A549 (cell line): ENCODE measurements around the gene PIEZO2.

Experiments
- CBX8 ChIP-seq: fragments of 200-600 bp; sonication (generic); IDR thresholded peaks from 2 replicates; pipeline ENCODE4 v1.6.1; 2016
- CHD2 ChIP-seq: fragments of 150-350 bp; IDR thresholded peaks from 2 replicates; pipeline ENCODE4 v1.6.1; 2014; ENCODE audit warnings: low read length; ENCODE audit not compliant: partially characterized antibody
- EHF ChIP-seq: fragments of 250-450 bp; sonication (Bioruptor Pico); IDR thresholded peaks from 2 replicates; pipeline ENCODE4 v1.5.0; 2020; ENCODE audit warnings: mild to moderate bottlenecking
- EP300 ChIP-seq, 2 experiments: fragments of >200 bp; sonication (Bioruptor Twin); formaldehyde crosslinking; IDR thresholded peaks; 2 replicates in 1 of 2; 3 replicates in 1 of 2; pipeline ENCODE4 v1.6.1; 2016 to 2017
- JUNB ChIP-seq: fragments of >200 bp; sonication (Bioruptor Twin); formaldehyde crosslinking; IDR thresholded peaks from 2 replicates; pipeline ENCODE4 v1.6.1; 2016
- MYC ChIP-seq: IDR thresholded peaks from 2 replicates; pipeline ENCODE4 v1.6.1; 2012; ENCODE audit warnings: mild to moderate bottlenecking, inconsistent platforms, low read length, improper control_type of control experiment, borderline replicate concordance
- NFE2L2 ChIP-seq: fragments of 150-350 bp; conservative IDR thresholded peaks from 2 replicates; pipeline ENCODE4 v1.6.1; 2014; ENCODE audit warnings: low read length
- POLR2A ChIP-seq: IDR thresholded peaks from 2 replicates; pipeline ENCODE4 v1.6.1; 2012; ENCODE audit warnings: mild to moderate bottlenecking, low read length
- POLR2AphosphoS2 ChIP-seq: conservative IDR thresholded peaks from 2 replicates; pipeline ENCODE4 v1.6.1; 2012; ENCODE audit warnings: low read length, improper control_type of control experiment, inconsistent platforms
- TF ChIP-seq, protein P1 (sequence below): fragments of >200 bp; sonication (Bioruptor Twin); formaldehyde crosslinking; IDR thresholded peaks from 3 replicates; pipeline ENCODE4 v1.5.1; 2016
- TF ChIP-seq, protein P2 (sequence below): fragments of >200 bp; sonication (Bioruptor Twin); formaldehyde crosslinking; IDR thresholded peaks from 2 replicates; pipeline ENCODE4 v1.6.1; 2016
- TF ChIP-seq, protein P3 (sequence below): IDR thresholded peaks from 2 replicates; pipeline ENCODE4 v1.6.1; 2012; ENCODE audit warnings: low read depth, borderline replicate concordance
- TF ChIP-seq, protein P4 (sequence below): fragments of 200-600 bp; sonication (generic); IDR thresholded peaks from 2 replicates; pipeline ENCODE4 v1.6.1; 2016; ENCODE audit warnings: antibody characterized with exemption, mild to moderate bottlenecking, moderate library complexity

DNA sequence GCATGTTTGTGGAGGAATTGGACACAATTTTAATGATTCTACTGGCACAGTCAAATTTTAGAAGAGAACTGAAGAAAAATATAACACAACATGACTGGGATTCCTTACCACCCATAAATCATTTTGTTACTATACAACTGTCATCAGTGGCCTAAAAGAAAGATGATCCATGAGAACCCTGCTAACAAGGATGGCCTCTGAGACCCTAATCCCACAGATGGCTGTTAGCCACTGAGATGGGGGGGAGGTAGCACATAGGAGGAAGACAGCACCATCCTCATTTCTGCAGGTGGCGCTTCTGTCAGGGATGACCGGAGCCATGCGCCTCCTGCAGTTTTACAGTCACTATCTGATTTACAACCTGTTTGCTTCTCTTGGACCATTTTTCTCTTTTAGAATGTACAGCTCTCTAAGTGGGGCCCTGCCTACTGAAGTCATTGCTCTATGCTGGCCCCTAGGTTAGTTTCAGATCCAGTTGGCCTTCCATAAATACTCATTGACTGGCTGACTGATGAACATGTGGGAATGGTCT lies 343.7 kb downstream of the PIEZO2 start:
- no peak for TF ChIP-seq MYC
- TF ChIP-seq, protein P1, sequence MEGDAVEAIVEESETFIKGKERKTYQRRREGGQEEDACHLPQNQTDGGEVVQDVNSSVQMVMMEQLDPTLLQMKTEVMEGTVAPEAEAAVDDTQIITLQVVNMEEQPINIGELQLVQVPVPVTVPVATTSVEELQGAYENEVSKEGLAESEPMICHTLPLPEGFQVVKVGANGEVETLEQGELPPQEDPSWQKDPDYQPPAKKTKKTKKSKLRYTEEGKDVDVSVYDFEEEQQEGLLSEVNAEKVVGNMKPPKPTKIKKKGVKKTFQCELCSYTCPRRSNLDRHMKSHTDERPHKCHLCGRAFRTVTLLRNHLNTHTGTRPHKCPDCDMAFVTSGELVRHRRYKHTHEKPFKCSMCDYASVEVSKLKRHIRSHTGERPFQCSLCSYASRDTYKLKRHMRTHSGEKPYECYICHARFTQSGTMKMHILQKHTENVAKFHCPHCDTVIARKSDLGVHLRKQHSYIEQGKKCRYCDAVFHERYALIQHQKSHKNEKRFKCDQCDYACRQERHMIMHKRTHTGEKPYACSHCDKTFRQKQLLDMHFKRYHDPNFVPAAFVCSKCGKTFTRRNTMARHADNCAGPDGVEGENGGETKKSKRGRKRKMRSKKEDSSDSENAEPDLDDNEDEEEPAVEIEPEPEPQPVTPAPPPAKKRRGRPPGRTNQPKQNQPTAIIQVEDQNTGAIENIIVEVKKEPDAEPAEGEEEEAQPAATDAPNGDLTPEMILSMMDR, result no peak
- TF ChIP-seq EP300 (IDR thresholded peaks at IDR 0.05), result no peak
- no peak for TF ChIP-seq NFE2L2
- TF ChIP-seq CBX8, result no peak
- no peak for TF ChIP-seq POLR2AphosphoS2
- TF ChIP-seq, protein P2, sequence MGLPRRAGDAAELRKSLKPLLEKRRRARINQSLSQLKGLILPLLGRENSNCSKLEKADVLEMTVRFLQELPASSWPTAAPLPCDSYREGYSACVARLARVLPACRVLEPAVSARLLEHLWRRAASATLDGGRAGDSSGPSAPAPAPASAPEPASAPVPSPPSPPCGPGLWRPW, result no peak
- no peak for TF ChIP-seq EHF (CRISPR knock-in tag)
- TF ChIP-seq CHD2, result no peak
- no peak for TF ChIP-seq POLR2A
- no peak for TF ChIP-seq JUNB
- TF ChIP-seq, protein P3, sequence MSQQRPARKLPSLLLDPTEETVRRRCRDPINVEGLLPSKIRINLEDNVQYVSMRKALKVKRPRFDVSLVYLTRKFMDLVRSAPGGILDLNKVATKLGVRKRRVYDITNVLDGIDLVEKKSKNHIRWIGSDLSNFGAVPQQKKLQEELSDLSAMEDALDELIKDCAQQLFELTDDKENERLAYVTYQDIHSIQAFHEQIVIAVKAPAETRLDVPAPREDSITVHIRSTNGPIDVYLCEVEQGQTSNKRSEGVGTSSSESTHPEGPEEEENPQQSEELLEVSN, result no peak
- TF ChIP-seq, protein P4, sequence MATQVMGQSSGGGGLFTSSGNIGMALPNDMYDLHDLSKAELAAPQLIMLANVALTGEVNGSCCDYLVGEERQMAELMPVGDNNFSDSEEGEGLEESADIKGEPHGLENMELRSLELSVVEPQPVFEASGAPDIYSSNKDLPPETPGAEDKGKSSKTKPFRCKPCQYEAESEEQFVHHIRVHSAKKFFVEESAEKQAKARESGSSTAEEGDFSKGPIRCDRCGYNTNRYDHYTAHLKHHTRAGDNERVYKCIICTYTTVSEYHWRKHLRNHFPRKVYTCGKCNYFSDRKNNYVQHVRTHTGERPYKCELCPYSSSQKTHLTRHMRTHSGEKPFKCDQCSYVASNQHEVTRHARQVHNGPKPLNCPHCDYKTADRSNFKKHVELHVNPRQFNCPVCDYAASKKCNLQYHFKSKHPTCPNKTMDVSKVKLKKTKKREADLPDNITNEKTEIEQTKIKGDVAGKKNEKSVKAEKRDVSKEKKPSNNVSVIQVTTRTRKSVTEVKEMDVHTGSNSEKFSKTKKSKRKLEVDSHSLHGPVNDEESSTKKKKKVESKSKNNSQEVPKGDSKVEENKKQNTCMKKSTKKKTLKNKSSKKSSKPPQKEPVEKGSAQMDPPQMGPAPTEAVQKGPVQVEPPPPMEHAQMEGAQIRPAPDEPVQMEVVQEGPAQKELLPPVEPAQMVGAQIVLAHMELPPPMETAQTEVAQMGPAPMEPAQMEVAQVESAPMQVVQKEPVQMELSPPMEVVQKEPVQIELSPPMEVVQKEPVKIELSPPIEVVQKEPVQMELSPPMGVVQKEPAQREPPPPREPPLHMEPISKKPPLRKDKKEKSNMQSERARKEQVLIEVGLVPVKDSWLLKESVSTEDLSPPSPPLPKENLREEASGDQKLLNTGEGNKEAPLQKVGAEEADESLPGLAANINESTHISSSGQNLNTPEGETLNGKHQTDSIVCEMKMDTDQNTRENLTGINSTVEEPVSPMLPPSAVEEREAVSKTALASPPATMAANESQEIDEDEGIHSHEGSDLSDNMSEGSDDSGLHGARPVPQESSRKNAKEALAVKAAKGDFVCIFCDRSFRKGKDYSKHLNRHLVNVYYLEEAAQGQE, result no peak
